B cell (primary cell): ENCODE results near the gene ETDC. TPM values are rescaled to one million over a fixed set of nuclear protein-coding genes. Genes with fewer than 3 reads are reported as not detected.

Experiments
- ATAC-seq: fragments of 200-7000 bp; cut with Tn5 transposase; one replicate; pipeline ENCODE4 v1.10.0; 2021; ENCODE audit warnings: low read depth, mild to moderate bottlenecking, moderate number of reproducible peaks, moderate library complexity
- CTCF ChIA-PET: fragments of 350-600 bp; sonication (Branson Sonifier 250); formaldehyde crosslinking; loops from one replicate; lab custom pipeline; 2021; ENCODE audit warnings: antibody characterized with exemption, inconsistent platforms; lab: Charles Lee
- POLR2A ChIA-PET: fragments of 350-600 bp; sonication (Branson Sonifier 250); formaldehyde crosslinking; loops from one replicate; lab custom pipeline; 2021; ENCODE audit warnings: antibody characterized with exemption; lab: Charles Lee
- DNase-seq: peaks from one replicate; pipeline ENCODE4 v3.0.0; 2013
- H2AFZ ChIP-seq: 2 replicates; pipeline ENCODE4 v1.6.1; 2012; ENCODE audit warnings: mild to moderate bottlenecking, low read depth, low read length; ENCODE audit not compliant: insufficient read depth, poor library complexity, severe bottlenecking
- H3K27ac ChIP-seq, 2 donors: 1 replicate in 1 of 2; 2 replicates in 1 of 2; pipeline ENCODE4 v1.5.1; 2012 to 2013; ENCODE audit warnings: low read length in 2 of 2, mild to moderate bottlenecking in 2 of 2, moderate library complexity in 1 of 2
- H3K27me3 ChIP-seq, 4 experiments: fragments of 200-600 bp in 1 of 4; sonication (generic) in 1 of 4; replicated peaks in 1 of 4; 1 replicate in 2 of 4; 2 replicates in 2 of 4; pipeline versions ENCODE4 v1.6.1 to v1.7.0; 2013 to 2016; ENCODE audit warnings: low read length in 3 of 4, mild to moderate bottlenecking in 2 of 4, mixed read lengths in 1 of 4, moderate library complexity in 1 of 4; ENCODE audit not compliant: insufficient read depth in 4 of 4, control insufficient read depth in 3 of 4; ENCODE audit errors: control extremely low read depth in 1 of 4
- H3K36me3 ChIP-seq, 2 experiments: replicated peaks in 1 of 2; 1 replicate in 1 of 2; 2 replicates in 1 of 2; pipeline versions ENCODE4 v1.6.1 to v1.7.1; 2013; ENCODE audit warnings: low read length in 1 of 2; ENCODE audit not compliant: insufficient read depth in 2 of 2, control insufficient read depth in 1 of 2; ENCODE audit errors: control extremely low read depth in 1 of 2, extremely low read depth in 1 of 2
- H3K4me1 ChIP-seq, 2 donors: fragments of 200-600 bp in 1 of 2; sonication (generic) in 1 of 2; 1 replicate in 1 of 2; 2 replicates in 1 of 2; pipeline versions ENCODE4 v1.5.1 to v1.6.1; 2013 to 2017; ENCODE audit warnings: low read length in 2 of 2; ENCODE audit not compliant: control insufficient read depth in 2 of 2, insufficient read depth in 2 of 2
- H3K4me2 ChIP-seq: replicated peaks from 2 replicates; pipeline ENCODE3; 2012; ENCODE audit warnings: mild to moderate bottlenecking, low read depth, low read length; ENCODE audit not compliant: poor library complexity, severe bottlenecking
- H3K4me3 ChIP-seq, 5 experiments: fragments of 200-600 bp in 1 of 5; sonication (generic) in 1 of 5; 1 replicate in 3 of 5; 2 replicates in 2 of 5; pipeline versions ENCODE4 v1.5.1 to v1.7.0; 2011 to 2016; ENCODE audit warnings: low read length in 4 of 5, mild to moderate bottlenecking in 4 of 5, low read depth in 2 of 5, control low read depth in 1 of 5, moderate library complexity in 1 of 5; ENCODE audit not compliant: insufficient read depth in 1 of 5; ENCODE audit errors: control extremely low read depth in 1 of 5, extremely low read depth in 1 of 5
- H3K79me2 ChIP-seq: fragments of 200-600 bp; sonication (generic); one replicate; pipeline ENCODE4 v1.6.0; 2016; ENCODE audit warnings: low read length; ENCODE audit not compliant: control insufficient read depth, insufficient read depth
- H3K9ac ChIP-seq: fragments of 200-600 bp; sonication (generic); 2 replicates; pipeline ENCODE4 v1.6.1; 2017; ENCODE audit warnings: mild to moderate bottlenecking, low read length, moderate library complexity
- H3K9me3 ChIP-seq, 3 donors: one replicate each; pipeline versions ENCODE4 v1.6.1 to v1.7.1; 2013; ENCODE audit warnings: low read length in 2 of 3; ENCODE audit not compliant: control insufficient read depth in 2 of 3, insufficient read depth in 1 of 3; ENCODE audit errors: control extremely low read depth in 1 of 3
- H4K20me1 ChIP-seq: 2 replicates; pipeline ENCODE4 v1.6.0; 2012; ENCODE audit warnings: mild to moderate bottlenecking, low read length; ENCODE audit not compliant: insufficient read depth, control insufficient read depth, poor library complexity, severe bottlenecking
- H3K27ac Mint-ChIP-seq: one replicate; pipeline ENCODE4 v1.8.0; 2021; ENCODE audit warnings: mixed read lengths
- H3K27me3 Mint-ChIP-seq: one replicate; pipeline ENCODE4 v1.8.0; 2021; ENCODE audit warnings: mixed read lengths
- H3K4me1 Mint-ChIP-seq: one replicate; pipeline ENCODE4 v1.8.0; 2021; ENCODE audit warnings: mixed read lengths
- H3K4me3 Mint-ChIP-seq: one replicate; pipeline ENCODE4 v1.8.0; 2021; ENCODE audit warnings: mixed read lengths
- H3K9me3 Mint-ChIP-seq: one replicate; pipeline ENCODE4 v1.8.0; 2022; ENCODE audit warnings: mixed read lengths; ENCODE audit not compliant: insufficient read depth
- CTCF ChIP-seq: fragments of 200-600 bp; IDR thresholded peaks from one replicate; pipeline ENCODE4 v1.8.0; 2022; ENCODE audit warnings: antibody characterized with exemption, mild to moderate bottlenecking
- EZH2 ChIP-seq: IDR thresholded peaks from 2 replicates; pipeline ENCODE4 v1.6.1; 2012; ENCODE audit warnings: borderline replicate concordance, low read depth, mild to moderate bottlenecking, moderate library complexity, low read length; ENCODE audit not compliant: insufficient read depth, poor library complexity, severe bottlenecking
- WGBS: methylation state at CpG from one replicate; pipeline ENCODE4 v1.1.5; 2013; ENCODE audit warnings: missing lambda C conversion rate; ENCODE audit not compliant: insufficient coverage; 5-methylcytosine and 5-hydroxymethylcytosine counted together
- intact Hi-C: fragments of 100-400 bp; cut with micrococcal nuclease; formaldehyde crosslinking; loops from one replicate; pipeline ENCODE4 v1.10.0; 2022
- polyA plus RNA-seq: library from polyadenylated mRNA; depleted of rRNA; stranded (reverse); fragments of >200 nt; gene quantifications from 2 replicates; pipeline ENCODE4 v1.2.3, GENCODE V29; 2012
- total RNA-seq, 2 donors: library from RNA; stranded (reverse); fragments of 120-200 nt in 1 of 2; gene quantifications; 1 replicate in 1 of 2; 2 replicates in 1 of 2; pipeline versions ENCODE4 v1.2.3 to v1.2.4, GENCODE V29; 2013 to 2022

Gene ETDC
- total and polyA plus RNA-seq, 2 donors (not counting 1 experiment from before 2014, with no cell fraction given), result not detected

GRCh38 chrX:135302269-135302873 lies 6.9 kb upstream of the ETDC start:
- intact Hi-C loops, result no loop called here
- Histone ChIP-seq H3K79me2 (no peaks in the 10 kb centered on the region), H3K36me3 (no peaks in the 10 kb centered on the region), H3K9ac (no peak overlapping the region), H3K27ac (no peak overlapping the region), H3K27me3 (no peaks in the 10 kb centered on the region), H3K4me2 (no peak overlapping the region), H4K20me1 (no peaks in the 10 kb centered on the region), H3K4me1 (peaks cover 0 to 4% of the 10 kb centered on the region in 2 donors), H2AFZ (no peak overlapping the region), H3K4me3 (no peak overlapping the region), H3K9me3 (no peaks in the 10 kb centered on the region)
- TF ChIP-seq EZH2, result no peak
- no peak for TF ChIP-seq CTCF
- H3K27me3 Mint-ChIP-seq, result no peaks in the 10 kb centered on the region
- H3K4me1 Mint-ChIP-seq, result peaks cover 10% of the 10 kb centered on the region
- H3K27ac Mint-ChIP-seq, result no peak overlapping the region
- CTCF ChIA-PET, result no interaction called here
- H3K4me3 Mint-ChIP-seq, result no peak overlapping the region
- ATAC-seq (no peak), DNase-seq (no peak)
- H3K9me3 Mint-ChIP-seq, result no peaks in the 10 kb centered on the region
- 80% methylated on average over 2 of the region's 5 CpGs for WGBS
- POLR2A ChIA-PET, result no interaction called here

GRCh38 chrX:135304741-135305140 lies 4.5 kb upstream of the ETDC start:
- no peak overlapping the region for H3K4me2 ChIP-seq
- H3K27ac Mint-ChIP-seq, result no peak overlapping the region
- H3K4me1 Mint-ChIP-seq, result peaks cover 21% of the 10 kb centered on the region
- H3K27ac ChIP-seq, result no peak overlapping the region
- WGBS, result no CpG with 5 or more reads among the region's 2 CpGs
- peaks cover 0 to 4% of the 10 kb centered on the region in 2 donors for H3K4me1 ChIP-seq
- H3K4me3 Mint-ChIP-seq, result no peak overlapping the region
- no peaks in the 10 kb centered on the region for H3K27me3 Mint-ChIP-seq
- ChIA-PET POLR2A (no interaction called here), CTCF (no interaction called here)
- no peaks in the 10 kb centered on the region for H3K9me3 Mint-ChIP-seq
- H3K4me3 ChIP-seq, result no peak overlapping the region
- ATAC-seq (no peak), DNase-seq (no peak)
- intact Hi-C loops, result no loop called here
- H2AFZ ChIP-seq, result no peak overlapping the region
- no peaks in the 10 kb centered on the region for H3K9me3 ChIP-seq
- TF ChIP-seq EZH2, result no peak
- TF ChIP-seq CTCF, result no peak
- H4K20me1 ChIP-seq, result no peaks in the 10 kb centered on the region
- H3K27me3 ChIP-seq, result no peaks in the 10 kb centered on the region
- H3K79me2 ChIP-seq, result no peaks in the 10 kb centered on the region
- no peaks in the 10 kb centered on the region for H3K36me3 ChIP-seq
- no peak overlapping the region for H3K9ac ChIP-seq
